HepG2 (cell line): ENCODE measurements around the gene BAIAP2L1.

ENCODE experiments used
- FOXA1 ChIP-seq, 2 experiments: fragments of 450-650 bp in 1 of 2; sonication (generic) in 1 of 2; formaldehyde crosslinking in 1 of 2; IDR thresholded peaks; 2 replicates each; pipeline versions ENCODE4 v1.4.0 to v1.6.1; 2016 to 2020; ENCODE audit warnings: missing genetic modification reagents in 1 of 2
- HDAC6 ChIP-seq: fragments of 200-600 bp; sonication (generic); IDR thresholded peaks from 2 replicates; pipeline ENCODE4 v1.7.0; 2017; ENCODE audit warnings: mild to moderate bottlenecking, antibody characterized with exemption, low read length, low read depth
- MAFK ChIP-seq, 2 experiments: IDR thresholded peaks in 1 of 2; conservative IDR thresholded peaks in 1 of 2; 2 replicates each; pipeline ENCODE4 v1.6.1; 2011; ENCODE audit warnings: improper control_type of control experiment in 2 of 2, low read length in 2 of 2
- MTA3 ChIP-seq: sonication (generic); formaldehyde crosslinking; IDR thresholded peaks from 2 replicates; pipeline ENCODE4 v1.4.0; 2020; ENCODE audit warnings: missing genetic modification reagents
- SNAPC2 ChIP-seq: sonication (generic); formaldehyde crosslinking; IDR thresholded peaks from 2 replicates; pipeline ENCODE4 v1.8.1; 2022; ENCODE audit warnings: mild to moderate bottlenecking, missing genetic modification reagents
- TEAD2 ChIP-seq: sonication (generic); formaldehyde crosslinking; IDR thresholded peaks from 2 replicates; pipeline ENCODE4 v1.9.0; 2021; ENCODE audit warnings: missing genetic modification reagents
- ZNF207 ChIP-seq: fragments of 450-650 bp; IDR thresholded peaks from 2 replicates; pipeline ENCODE4 v1.6.1; 2016; ENCODE audit warnings: antibody characterized with exemption, borderline replicate concordance
- ZNF292 ChIP-seq: sonication (generic); formaldehyde crosslinking; IDR thresholded peaks from 2 replicates; pipeline ENCODE4 v1.8.1; 2022; ENCODE audit warnings: mild to moderate bottlenecking, low read depth, missing genetic modification reagents, borderline replicate concordance
- ZNF510 ChIP-seq: sonication (generic); formaldehyde crosslinking; IDR thresholded peaks from 2 replicates; pipeline ENCODE4 v1.4.0; 2020; ENCODE audit warnings: low read depth, mild to moderate bottlenecking, missing genetic modification reagents
- ZNF768 ChIP-seq: sonication (generic); formaldehyde crosslinking; IDR thresholded peaks from 2 replicates; pipeline ENCODE4 v1.4.0; 2020; ENCODE audit warnings: missing genetic modification reagents
- ZNF841 ChIP-seq: sonication (generic); formaldehyde crosslinking; IDR thresholded peaks from 2 replicates; pipeline ENCODE4 v1.8.1; 2023; ENCODE audit warnings: missing genetic modification reagents, borderline replicate concordance
- TF ChIP-seq, protein P1 (sequence below): sonication (generic); formaldehyde crosslinking; IDR thresholded peaks from 2 replicates; pipeline ENCODE4 v1.4.0; 2020; ENCODE audit warnings: missing genetic modification reagents
- TF ChIP-seq, protein P2 (sequence below), 2 experiments: sonication (generic) in 1 of 2; formaldehyde crosslinking in 1 of 2; IDR thresholded peaks; 2 replicates each; pipeline versions ENCODE4 v1.4.0 to v1.6.1; 2018 to 2020; ENCODE audit warnings: missing genetic modification reagents in 2 of 2, borderline replicate concordance in 1 of 2, low read depth in 1 of 2, mild to moderate bottlenecking in 1 of 2, missing biosample characterization in 1 of 2
- TF ChIP-seq, protein P3 (sequence below), 2 experiments: sonication (generic) in 1 of 2; formaldehyde crosslinking in 1 of 2; IDR thresholded peaks; 2 replicates each; pipeline versions ENCODE4 v1.6.1 to v1.9.0; 2014 to 2022; ENCODE audit warnings: antibody characterized with exemption in 1 of 2, borderline replicate concordance in 1 of 2, inconsistent platforms in 1 of 2, low read depth in 1 of 2, missing genetic modification reagents in 1 of 2

DNA sequence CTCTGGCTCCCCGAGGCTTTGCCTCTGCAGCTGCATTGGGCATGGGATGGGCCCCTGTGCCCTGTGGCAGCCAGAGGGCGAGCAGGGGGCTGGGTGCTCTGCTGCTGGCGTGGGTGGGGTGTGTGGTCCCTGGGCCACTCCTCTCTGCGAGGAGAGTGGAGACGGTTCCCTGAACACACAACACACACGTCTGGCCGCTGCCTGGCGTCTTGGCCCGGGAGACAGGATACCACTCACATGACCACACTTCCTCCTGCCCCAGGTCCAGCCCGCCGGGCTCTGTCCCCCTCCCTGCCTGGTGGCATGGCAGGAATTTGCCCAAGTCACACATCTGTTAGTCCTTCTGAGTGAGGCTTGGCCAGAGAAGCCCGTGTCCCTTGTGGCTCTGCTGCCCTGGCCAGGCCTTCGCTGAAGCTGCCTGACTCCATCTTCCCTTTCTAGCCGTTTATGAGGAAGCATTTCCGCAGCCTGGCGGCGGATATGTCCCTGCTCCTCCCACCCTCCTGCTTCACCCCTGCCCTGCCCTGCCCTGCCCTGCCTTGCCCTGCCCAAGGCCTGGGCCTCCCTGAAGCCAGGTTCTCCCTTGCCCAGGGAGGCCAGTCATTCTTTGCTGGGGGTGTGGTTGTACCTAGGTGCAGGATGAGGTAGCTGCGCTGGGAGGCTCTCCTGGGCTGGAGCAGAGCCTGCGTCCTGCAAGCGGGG, 116.4 kb downstream of the BAIAP2L1 start:
- TF ChIP-seq ZNF292 (CRISPR knock-in tag), result no peak
- no peak for TF ChIP-seq ZNF768 (CRISPR knock-in tag)
- TF ChIP-seq, protein P1, sequence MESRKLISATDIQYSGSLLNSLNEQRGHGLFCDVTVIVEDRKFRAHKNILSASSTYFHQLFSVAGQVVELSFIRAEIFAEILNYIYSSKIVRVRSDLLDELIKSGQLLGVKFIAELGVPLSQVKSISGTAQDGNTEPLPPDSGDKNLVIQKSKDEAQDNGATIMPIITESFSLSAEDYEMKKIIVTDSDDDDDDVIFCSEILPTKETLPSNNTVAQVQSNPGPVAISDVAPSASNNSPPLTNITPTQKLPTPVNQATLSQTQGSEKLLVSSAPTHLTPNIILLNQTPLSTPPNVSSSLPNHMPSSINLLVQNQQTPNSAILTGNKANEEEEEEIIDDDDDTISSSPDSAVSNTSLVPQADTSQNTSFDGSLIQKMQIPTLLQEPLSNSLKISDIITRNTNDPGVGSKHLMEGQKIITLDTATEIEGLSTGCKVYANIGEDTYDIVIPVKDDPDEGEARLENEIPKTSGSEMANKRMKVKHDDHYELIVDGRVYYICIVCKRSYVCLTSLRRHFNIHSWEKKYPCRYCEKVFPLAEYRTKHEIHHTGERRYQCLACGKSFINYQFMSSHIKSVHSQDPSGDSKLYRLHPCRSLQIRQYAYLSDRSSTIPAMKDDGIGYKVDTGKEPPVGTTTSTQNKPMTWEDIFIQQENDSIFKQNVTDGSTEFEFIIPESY, result peak; percentile 98
- no peak for TF ChIP-seq HDAC6
- no peak for TF ChIP-seq ZNF510 (CRISPR knock-in tag)
- TF ChIP-seq ZNF841 (CRISPR knock-in tag), result no peak
- TF ChIP-seq SNAPC2 (CRISPR knock-in tag), result no peak
- TF ChIP-seq, protein P2, sequence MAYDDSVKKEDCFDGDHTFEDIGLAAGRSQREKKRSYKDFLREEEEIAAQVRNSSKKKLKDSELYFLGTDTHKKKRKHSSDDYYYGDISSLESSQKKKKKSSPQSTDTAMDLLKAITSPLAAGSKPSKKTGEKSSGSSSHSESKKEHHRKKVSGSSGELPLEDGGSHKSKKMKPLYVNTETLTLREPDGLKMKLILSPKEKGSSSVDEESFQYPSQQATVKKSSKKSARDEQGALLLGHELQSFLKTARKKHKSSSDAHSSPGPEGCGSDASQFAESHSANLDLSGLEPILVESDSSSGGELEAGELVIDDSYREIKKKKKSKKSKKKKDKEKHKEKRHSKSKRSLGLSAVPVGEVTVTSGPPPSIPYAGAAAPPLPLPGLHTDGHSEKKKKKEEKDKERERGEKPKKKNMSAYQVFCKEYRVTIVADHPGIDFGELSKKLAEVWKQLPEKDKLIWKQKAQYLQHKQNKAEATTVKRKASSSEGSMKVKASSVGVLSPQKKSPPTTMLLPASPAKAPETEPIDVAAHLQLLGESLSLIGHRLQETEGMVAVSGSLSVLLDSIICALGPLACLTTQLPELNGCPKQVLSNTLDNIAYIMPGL (CRISPR knock-in tag; IDR thresholded peaks at IDR 0.05; ENCODE audit: borderline replicate concordance in 1 of 2, low read depth in 1 of 2), result no peak
- TF ChIP-seq TEAD2 (CRISPR knock-in tag), result no peak
- no peak for TF ChIP-seq ZNF207
- no peak for TF ChIP-seq FOXA1 (IDR thresholded peaks at IDR 0.05)
- TF ChIP-seq FOXA1 (CRISPR knock-in tag; IDR thresholded peaks at IDR 0.05), result no peak
- TF ChIP-seq, protein P3, sequence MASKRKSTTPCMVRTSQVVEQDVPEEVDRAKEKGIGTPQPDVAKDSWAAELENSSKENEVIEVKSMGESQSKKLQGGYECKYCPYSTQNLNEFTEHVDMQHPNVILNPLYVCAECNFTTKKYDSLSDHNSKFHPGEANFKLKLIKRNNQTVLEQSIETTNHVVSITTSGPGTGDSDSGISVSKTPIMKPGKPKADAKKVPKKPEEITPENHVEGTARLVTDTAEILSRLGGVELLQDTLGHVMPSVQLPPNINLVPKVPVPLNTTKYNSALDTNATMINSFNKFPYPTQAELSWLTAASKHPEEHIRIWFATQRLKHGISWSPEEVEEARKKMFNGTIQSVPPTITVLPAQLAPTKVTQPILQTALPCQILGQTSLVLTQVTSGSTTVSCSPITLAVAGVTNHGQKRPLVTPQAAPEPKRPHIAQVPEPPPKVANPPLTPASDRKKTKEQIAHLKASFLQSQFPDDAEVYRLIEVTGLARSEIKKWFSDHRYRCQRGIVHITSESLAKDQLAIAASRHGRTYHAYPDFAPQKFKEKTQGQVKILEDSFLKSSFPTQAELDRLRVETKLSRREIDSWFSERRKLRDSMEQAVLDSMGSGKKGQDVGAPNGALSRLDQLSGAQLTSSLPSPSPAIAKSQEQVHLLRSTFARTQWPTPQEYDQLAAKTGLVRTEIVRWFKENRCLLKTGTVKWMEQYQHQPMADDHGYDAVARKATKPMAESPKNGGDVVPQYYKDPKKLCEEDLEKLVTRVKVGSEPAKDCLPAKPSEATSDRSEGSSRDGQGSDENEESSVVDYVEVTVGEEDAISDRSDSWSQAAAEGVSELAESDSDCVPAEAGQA (IDR thresholded peaks at IDR 0.05; ENCODE audit: low read depth), result no peak
- TF ChIP-seq, protein P3 (CRISPR knock-in tag; IDR thresholded peaks at IDR 0.05; ENCODE audit: borderline replicate concordance), result no peak
- no peak for TF ChIP-seq MAFK (conservative IDR thresholded peaks at IDR 0.05 in 1 of 2, IDR thresholded peaks at IDR 0.05 in 1 of 2; ENCODE audit: low read length in 2 of 2)
- TF ChIP-seq MTA3, result no peak
